Caco-2 (cell line): ENCODE measurements around the gene SLC39A11. TPM values are rescaled to one million over a fixed set of nuclear protein-coding genes. Genes with fewer than 3 reads are reported as not detected.
A peak's percentile ranks its signal among the peaks of the same experiment; 100 is the strongest.

Source experiments
- BruUV-seq: library from RNA; stranded (reverse); fragments of 400-500 nt; replicated peaks from 2 replicates; lab custom pipeline; 2021; lab: Mats Ljungman, UMichigan
- CTCF ChIA-PET: fragments of 300-600 bp; sonication (Branson Sonifier 250); formaldehyde crosslinking; loops from one replicate; lab custom pipeline; 2022; ENCODE audit warnings: antibody characterized with exemption; lab: Charles Lee
- POLR2A ChIA-PET: fragments of 300-600 bp; sonication (Branson Sonifier 250); formaldehyde crosslinking; loops from one replicate; lab custom pipeline; 2022; ENCODE audit warnings: antibody characterized with exemption; lab: Charles Lee
- DNase-seq, 2 experiments: peaks; one replicate each; pipeline versions ENCODE4 v3.0.0 to v3.0.0-alpha.2; 2020 to 2022
- H3K27me3 ChIP-seq: replicated peaks from 2 replicates; pipeline ENCODE4 v1.6.0; 2011; ENCODE audit warnings: low read length; ENCODE audit not compliant: control insufficient read depth, insufficient read depth
- H3K36me3 ChIP-seq: 2 replicates; pipeline ENCODE4 v1.5.1; 2011; ENCODE audit warnings: low read length; ENCODE audit not compliant: control insufficient read depth, insufficient read depth
- H3K4me1 ChIP-seq: fragments of 250-450 bp; sonication (Bioruptor Pico); 2 replicates; pipeline ENCODE4 v1.5.1; 2020; ENCODE audit warnings: mild to moderate bottlenecking
- H3K4me3 ChIP-seq: 2 replicates; pipeline ENCODE4 v1.5.1; 2011; ENCODE audit warnings: low read depth, mild to moderate bottlenecking, control low read depth, low read length
- H3K9me3 ChIP-seq: fragments of 250-450 bp; sonication (Bioruptor Pico); 2 replicates; pipeline ENCODE4 v1.5.1; 2020; ENCODE audit warnings: mild to moderate bottlenecking, moderate library complexity
- H3K27ac Mint-ChIP-seq: one replicate; pipeline ENCODE4 v1.8.0; 2022; ENCODE audit warnings: mixed read lengths; ENCODE audit not compliant: unreplicated experiment
- H3K27me3 Mint-ChIP-seq: one replicate; pipeline ENCODE4 v1.8.0; 2022; ENCODE audit warnings: mixed read lengths; ENCODE audit not compliant: insufficient read depth, unreplicated experiment
- H3K36me3 Mint-ChIP-seq: one replicate; pipeline ENCODE4 v1.8.0; 2022; ENCODE audit warnings: mild to moderate bottlenecking, mixed read lengths; ENCODE audit not compliant: insufficient read depth, unreplicated experiment
- H3K4me1 Mint-ChIP-seq: one replicate; pipeline ENCODE4 v1.8.0; 2022; ENCODE audit warnings: low read depth, mixed read lengths; ENCODE audit not compliant: unreplicated experiment
- H3K4me3 Mint-ChIP-seq: one replicate; pipeline ENCODE4 v1.8.0; 2022; ENCODE audit warnings: mild to moderate bottlenecking, moderate library complexity, mixed read lengths; ENCODE audit not compliant: unreplicated experiment
- H3K9me3 Mint-ChIP-seq: one replicate; pipeline ENCODE4 v1.8.0; 2022; ENCODE audit warnings: mixed read lengths; ENCODE audit not compliant: unreplicated experiment
- CTCF ChIP-seq, 2 experiments: fragments of 200-600 bp in 1 of 2; IDR thresholded peaks; 1 replicate in 1 of 2; 2 replicates in 1 of 2; pipeline versions ENCODE4 v1.5.1 to v1.8.0; 2011 to 2022; ENCODE audit warnings: antibody characterized with exemption in 1 of 2, control low read depth in 1 of 2, inconsistent platforms in 1 of 2, low read depth in 1 of 2, low read length in 1 of 2, mild to moderate bottlenecking in 1 of 2, moderate library complexity in 1 of 2; ENCODE audit not compliant: insufficient read depth in 1 of 2, severe bottlenecking in 1 of 2, unreplicated experiment in 1 of 2
- intact Hi-C: fragments of 100-400 bp; cut with micrococcal nuclease; formaldehyde crosslinking; loops from one replicate; pipeline ENCODE4 v1.10.0; 2022; ENCODE audit not compliant: unreplicated experiment
- total RNA-seq: library from RNA; stranded (reverse); gene quantifications from 2 replicates; pipeline ENCODE4 v1.2.3, GENCODE V29; 2022

The SLC39A11 gene
- total RNA-seq, 1 experiment from 2014 or later: 26.4 TPM

DNA sequence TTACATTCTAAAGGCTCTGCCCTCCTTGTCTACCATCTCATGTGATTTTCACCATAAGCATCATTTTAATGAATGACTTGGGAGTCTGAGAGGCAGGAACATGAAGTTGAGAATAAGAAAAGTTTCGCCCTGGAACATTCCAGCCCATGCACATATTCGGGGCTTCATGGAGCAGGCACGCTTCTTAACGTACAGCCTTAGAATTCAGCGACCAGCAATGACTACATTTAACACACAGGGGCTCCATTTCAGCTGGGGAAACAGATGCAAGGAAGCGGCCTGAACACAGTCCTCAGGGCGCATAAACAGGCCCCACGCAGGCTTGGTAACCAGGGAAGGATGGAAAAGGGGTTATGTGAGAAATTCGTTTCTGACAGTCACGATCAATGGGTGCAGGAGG is 357.4 kb downstream of the SLC39A11 start:
- CTCF ChIA-PET: interaction anchor here (1.3 kb wide), 1 partner anchor 421 kb away, joined by 3 read pairs; no protein-coding TSS in a partner anchor
- Mint-ChIP-seq H3K4me1 (peaks cover 7% of the 10 kb centered on the region), H3K27me3 (no peaks in the 10 kb centered on the region), H3K27ac (no peak overlapping the region), H3K9me3 (no peaks in the 10 kb centered on the region), H3K4me3 (no peak overlapping the region), H3K36me3 (no peaks in the 10 kb centered on the region)
- H3K27me3 ChIP-seq: no peaks in the 10 kb centered on the region
- TF ChIP-seq CTCF (IDR thresholded peaks at IDR 0.05; ENCODE audit: insufficient read depth in 1 of 2, low read depth in 1 of 2, low read length in 1 of 2, severe bottlenecking in 1 of 2, unreplicated experiment in 1 of 2): no peak
- H3K36me3 ChIP-seq: no peaks in the 10 kb centered on the region
- no peaks in the 10 kb centered on the region for H3K9me3 ChIP-seq
- H3K4me1 ChIP-seq: no peaks in the 10 kb centered on the region
- DNase-seq: no peak
- BruUV-seq: no TSS peak
- POLR2A ChIA-PET: no interaction called here
- no peak overlapping the region for H3K4me3 ChIP-seq
- intact Hi-C loops: no loop called here

- no peak overlapping the region for H3K4me3 Mint-ChIP-seq
- H3K4me3 ChIP-seq: no peak overlapping the region
- no peaks in the 10 kb centered on the region for H3K27me3 Mint-ChIP-seq
- no peaks in the 10 kb centered on the region for H3K36me3 Mint-ChIP-seq
- H3K36me3 ChIP-seq: no peaks in the 10 kb centered on the region
- H3K27ac Mint-ChIP-seq: no peak overlapping the region
- no peaks in the 10 kb centered on the region for H3K4me1 ChIP-seq
- BruUV-seq: no TSS peak
- intact Hi-C loops: no loop called here
- no peaks in the 10 kb centered on the region for H3K27me3 ChIP-seq
- TF ChIP-seq CTCF (IDR thresholded peaks at IDR 0.05; ENCODE audit: insufficient read depth in 1 of 2, low read depth in 1 of 2, low read length in 1 of 2, severe bottlenecking in 1 of 2, unreplicated experiment in 1 of 2): no peak
- peaks cover 7% of the 10 kb centered on the region for H3K4me1 Mint-ChIP-seq
- no peaks in the 10 kb centered on the region for H3K9me3 Mint-ChIP-seq
- DNase-seq: peak in 1 of 2 experiments; percentile 14
- no peaks in the 10 kb centered on the region for H3K9me3 ChIP-seq
- POLR2A ChIA-PET: no interaction called here
- CTCF ChIA-PET: interaction anchor here (1.3 kb wide), 1 partner anchor 422 kb away, joined by 3 read pairs; no protein-coding TSS in a partner anchor
Observed at GRCh38 chr17:72734613-72735012, 357.9 kb downstream of the SLC39A11 start.

GRCh38 chr17:72733619-72734282 is 358.7 kb downstream of the SLC39A11 start:
- intact Hi-C loops: no loop called here
- Mint-ChIP-seq H3K4me1 (peaks cover 7% of the 10 kb centered on the region), H3K9me3 (no peaks in the 10 kb centered on the region), H3K27ac (no peak overlapping the region), H3K36me3 (no peaks in the 10 kb centered on the region), H3K27me3 (no peaks in the 10 kb centered on the region), H3K4me3 (no peak overlapping the region)
- no peak for DNase-seq
- H3K27me3 ChIP-seq: no peaks in the 10 kb centered on the region
- no peak overlapping the region for H3K4me3 ChIP-seq
- H3K9me3 ChIP-seq: no peaks in the 10 kb centered on the region
- H3K4me1 ChIP-seq: no peaks in the 10 kb centered on the region
- H3K36me3 ChIP-seq: no peaks in the 10 kb centered on the region
- TF ChIP-seq CTCF (IDR thresholded peaks at IDR 0.05; ENCODE audit: insufficient read depth in 1 of 2, low read depth in 1 of 2, low read length in 1 of 2, severe bottlenecking in 1 of 2, unreplicated experiment in 1 of 2): no peak
- CTCF ChIA-PET: no interaction called here
- POLR2A ChIA-PET: no interaction called here
- BruUV-seq: no TSS peak
